Inferior parietal cortex (tissue), 1 donor: ENCODE results near the gene GPR27.

Source experiments
- DNase-seq: peaks from one replicate; pipeline ENCODE4 v3.0.0-alpha.2; 2016; ENCODE audit errors: extremely low spot score

Gene GPR27

DNA sequence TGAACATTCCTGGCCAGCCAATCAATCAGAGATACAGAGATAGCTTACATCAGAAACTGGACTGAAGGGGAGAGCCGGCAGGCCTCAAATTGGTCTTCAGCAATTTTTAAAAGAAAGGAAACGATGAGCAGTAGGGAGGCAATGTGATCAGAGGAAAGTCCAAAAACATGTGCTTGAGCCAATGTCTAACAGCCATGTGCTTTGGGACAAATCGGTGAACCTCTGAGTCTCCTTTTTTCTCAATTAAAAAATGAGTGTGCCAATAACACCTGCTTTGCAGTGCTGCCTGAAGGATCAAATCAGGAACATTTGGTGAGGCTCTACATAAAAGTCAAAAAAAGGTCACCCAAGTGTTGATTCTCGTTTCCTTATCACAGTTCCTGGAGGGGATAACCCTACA is 21.0 kb upstream of the GPR27 start:
- DNase-seq: no peak

DNA sequence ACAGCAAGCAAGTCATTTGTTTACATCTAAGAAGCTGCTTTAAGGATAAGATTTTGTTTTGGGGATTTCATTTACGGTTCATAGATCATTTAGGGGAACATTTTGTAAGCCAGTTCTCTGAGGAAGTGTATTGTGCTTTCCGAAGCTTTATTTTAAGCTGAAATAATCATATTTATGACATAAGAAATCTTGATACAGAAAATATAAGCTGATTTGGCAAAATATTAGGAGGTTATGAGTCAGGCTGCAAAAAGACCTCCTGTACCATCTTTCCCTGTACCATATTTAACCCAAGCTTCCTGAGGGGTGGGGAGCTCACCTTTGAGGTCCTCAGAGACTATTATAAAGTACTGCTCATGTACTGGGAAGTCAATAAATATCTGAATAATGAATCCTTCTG is 20.3 kb upstream of the GPR27 start:
- no peak for DNase-seq

DNA sequence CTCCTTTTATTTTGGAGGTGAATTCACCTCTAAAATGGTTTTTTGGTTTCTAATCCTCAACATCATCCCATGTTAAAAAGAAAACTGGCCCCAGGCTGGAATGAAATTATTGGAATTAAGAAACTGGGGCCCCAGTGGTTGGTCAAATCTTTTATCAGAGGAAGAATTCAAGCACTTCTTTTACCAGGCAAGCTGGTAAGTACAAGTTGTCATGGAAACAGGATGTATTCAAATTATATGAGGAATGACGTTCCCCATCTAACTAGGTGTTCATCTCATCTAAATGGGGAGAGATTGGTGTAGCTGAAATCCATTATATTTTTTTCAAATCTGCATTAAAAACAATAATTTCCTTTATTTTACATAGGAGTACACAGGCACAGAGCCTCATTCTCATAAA is 18.8 kb upstream of the GPR27 start:
- no peak for DNase-seq

DNA sequence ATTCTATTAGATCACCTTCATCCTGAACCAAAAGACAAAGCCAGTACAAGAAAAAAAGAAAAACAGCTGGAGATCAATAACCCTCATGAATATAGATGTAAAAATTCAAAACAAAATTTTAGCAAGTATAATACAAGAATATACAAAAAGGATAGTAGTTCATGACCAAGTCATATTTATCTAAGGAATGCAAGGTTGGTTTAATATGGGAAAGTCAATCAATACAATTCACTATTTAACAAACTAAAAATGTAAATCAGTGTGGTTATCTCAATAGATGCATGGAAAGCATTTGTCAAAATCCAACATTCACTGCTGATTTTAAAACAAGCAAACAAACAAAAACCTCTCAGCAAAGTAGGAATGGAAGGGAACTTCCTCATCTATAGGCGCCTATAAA is 11.0 kb upstream of the GPR27 start:
- no peak for DNase-seq

DNA sequence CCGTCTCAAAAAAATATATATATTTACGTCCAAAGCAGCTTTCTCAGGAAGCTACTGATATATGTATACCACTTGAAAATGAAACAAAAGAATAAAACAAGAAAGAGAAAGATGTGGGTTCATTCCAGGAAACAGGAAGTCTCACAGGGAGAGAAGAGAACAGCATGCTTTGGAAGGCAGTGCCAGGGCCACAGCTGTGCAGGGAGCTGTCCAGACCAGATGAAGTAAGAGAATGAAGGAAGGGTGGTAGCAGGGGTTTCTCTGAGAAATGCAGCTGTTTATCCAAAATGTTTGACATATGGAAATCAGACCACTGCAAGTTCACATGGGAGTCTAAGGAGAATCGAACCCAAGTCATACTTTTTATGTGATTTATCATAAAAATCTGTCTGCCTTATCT is 8.9 kb upstream of the GPR27 start:
- DNase-seq: no peak

DNA sequence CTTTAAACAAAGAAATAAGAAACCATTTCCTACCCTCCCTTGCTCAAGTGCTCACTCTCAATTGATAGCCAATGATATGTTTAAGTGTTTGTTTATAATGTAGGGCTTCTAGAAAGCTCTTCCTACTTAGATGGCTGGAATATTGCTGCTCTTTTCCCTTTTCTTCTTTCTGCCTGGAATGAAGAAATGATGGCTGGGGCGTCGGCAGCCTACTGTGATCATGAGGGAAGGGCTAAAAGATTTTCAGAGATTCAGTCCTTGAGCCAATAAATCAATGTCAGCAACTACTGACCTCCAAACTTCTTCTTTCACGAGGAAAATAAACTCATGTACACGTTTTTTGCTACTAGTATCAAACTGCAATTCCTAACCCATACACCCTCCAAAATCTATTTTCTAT is 2.1 kb upstream of the GPR27 start:
- no peak for DNase-seq

DNA sequence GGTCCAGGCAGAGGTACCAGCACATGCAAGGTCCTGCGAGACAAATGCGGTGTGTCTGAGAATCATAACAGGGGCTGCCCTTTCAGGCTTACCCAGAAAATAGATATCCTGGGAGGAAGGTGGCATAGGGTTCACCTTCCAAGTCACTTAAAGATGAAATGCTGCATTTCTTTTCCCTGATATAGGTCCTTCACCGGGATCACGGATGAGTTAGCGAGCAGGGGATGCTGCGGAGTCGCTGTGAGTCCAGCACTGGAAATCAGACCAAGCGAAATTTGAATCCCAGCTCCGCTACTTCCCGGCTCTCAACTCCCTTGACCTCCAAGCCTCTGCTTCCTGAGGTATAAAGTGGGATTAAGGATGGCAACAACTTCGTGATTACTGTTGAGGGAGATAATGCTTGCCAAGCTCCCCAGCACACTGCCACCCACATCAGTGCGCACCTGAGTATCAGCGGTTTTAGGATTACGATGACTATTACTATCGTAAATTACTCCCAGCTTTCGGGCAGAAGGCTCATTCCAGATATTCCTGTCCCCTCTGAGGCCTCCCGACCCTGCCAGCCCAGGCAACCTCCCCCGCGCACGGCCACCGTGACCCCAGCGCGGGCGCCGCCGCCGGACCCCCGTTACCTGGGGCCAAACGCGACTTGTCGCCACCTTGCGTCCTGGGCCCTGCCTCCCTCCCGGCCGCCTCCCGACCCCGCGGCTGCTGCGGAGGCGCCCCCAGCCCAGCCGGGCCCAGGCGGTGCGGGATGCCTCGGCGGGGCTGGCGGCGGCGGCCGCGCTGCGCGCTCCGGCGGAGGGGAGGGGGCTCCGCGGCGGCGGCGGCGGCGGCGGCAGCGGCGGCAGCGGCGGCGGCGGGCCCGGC is 589 bp upstream of the GPR27 start:
- DNase-seq: no peak

DNA sequence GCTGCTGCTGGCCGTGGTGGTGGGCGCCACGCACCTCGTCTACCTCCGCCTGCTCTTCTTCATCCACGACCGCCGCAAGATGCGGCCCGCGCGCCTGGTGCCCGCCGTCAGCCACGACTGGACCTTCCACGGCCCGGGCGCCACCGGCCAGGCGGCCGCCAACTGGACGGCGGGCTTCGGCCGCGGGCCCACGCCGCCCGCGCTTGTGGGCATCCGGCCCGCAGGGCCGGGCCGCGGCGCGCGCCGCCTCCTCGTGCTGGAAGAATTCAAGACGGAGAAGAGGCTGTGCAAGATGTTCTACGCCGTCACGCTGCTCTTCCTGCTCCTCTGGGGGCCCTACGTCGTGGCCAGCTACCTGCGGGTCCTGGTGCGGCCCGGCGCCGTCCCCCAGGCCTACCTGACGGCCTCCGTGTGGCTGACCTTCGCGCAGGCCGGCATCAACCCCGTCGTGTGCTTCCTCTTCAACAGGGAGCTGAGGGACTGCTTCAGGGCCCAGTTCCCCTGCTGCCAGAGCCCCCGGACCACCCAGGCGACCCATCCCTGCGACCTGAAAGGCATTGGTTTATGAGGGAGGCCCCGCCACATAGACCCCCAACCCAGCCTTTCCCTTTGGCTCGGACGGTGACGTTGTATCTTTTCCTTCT is 1.1 kb downstream of the GPR27 start:
- no peak for DNase-seq

DNA sequence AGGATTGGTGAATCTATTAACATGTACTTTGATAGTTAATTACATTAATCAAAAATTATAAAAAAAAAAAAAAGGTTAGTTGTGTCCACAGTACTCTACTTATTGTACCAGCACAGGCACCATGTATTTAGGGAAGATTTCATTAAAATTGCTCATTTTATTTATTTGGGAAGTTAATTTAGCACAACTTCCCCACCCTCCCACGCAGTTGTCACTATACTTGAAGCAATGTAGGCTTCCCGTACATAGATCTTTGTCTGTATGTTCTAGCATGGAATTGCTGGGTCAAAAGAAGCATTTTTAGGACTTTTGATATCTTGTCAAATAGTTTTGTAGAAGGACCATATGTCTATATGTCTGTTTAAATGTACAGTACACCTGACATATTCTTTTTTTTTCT is 4.4 kb downstream of the GPR27 start:
- DNase-seq: no peak

DNA sequence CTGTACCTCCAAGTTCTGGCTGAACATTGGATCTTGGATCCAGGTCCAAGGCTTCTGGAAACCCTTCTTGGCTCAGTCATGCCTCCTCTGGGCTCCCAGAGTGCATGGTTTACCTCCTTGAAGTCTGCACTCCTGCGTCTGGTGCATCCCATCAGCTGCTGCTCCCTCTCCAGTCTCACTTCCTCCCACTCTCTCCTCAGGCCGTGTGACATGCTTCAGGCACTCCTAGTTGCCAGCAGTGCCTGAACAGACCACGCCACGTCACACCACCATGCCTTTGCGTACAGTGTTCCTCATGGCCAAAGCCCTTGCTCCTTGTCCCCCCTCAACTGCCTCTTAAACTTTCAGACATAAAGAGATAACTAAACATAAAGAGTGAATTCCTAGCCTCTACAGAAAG is 5.7 kb downstream of the GPR27 start:
- DNase-seq: no peak

DNA sequence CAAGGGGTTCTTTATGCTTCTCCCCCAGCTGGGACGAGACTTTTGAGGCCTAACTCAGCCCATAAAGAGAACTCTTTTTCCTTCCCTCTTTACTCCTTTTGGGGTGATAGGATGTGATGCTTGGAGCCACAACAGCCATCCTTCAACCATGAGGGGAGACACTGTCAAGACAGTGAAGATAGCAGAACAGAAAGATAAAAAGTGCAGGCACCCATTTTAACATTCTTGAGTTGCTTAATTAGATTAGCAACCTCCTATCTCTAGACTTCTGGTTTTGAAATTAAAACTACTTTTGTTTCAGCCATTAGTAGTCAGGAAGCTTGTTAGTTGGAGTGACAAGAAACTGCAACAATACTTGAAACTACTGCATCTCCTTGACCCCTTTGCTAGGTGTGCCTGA is 6.5 kb downstream of the GPR27 start:
- no peak for DNase-seq

DNA sequence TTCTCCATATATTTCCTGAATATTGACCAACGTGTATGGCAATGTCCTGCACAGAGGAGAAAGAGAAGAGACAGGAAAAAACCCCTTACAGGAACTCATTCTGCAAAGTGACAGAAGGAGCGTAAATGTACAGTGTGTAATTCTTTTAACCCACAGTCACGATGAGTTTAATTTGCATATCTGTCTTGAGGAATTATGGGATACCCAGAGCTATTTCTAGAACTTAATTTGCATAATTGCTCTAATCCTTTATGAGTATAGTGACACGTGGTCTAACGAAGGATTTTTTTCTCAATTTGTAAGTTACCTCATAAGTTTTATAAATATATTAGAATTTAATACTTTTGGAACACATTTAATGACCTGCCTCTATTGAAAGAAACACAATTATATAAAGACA is 9.8 kb downstream of the GPR27 start:
- no peak for DNase-seq

DNA sequence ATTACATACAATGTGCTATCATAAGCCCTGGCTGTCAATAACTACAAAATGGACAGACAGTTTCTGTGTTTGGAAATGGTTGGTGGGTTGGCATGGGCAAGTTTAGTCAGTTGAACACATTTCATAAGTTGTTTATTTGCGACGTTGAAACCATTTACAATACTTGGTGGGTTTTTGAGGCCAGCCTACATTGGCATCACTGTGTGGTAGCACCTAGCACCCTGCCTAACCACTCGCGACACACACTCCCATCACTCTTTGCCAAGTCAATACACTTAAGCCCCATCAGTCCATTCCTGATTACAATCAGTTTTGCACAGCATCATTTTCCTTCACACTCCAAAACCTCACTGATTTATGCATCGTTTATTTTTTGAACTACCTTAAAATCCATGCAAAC is 17.5 kb downstream of the GPR27 start:
- no peak for DNase-seq

DNA sequence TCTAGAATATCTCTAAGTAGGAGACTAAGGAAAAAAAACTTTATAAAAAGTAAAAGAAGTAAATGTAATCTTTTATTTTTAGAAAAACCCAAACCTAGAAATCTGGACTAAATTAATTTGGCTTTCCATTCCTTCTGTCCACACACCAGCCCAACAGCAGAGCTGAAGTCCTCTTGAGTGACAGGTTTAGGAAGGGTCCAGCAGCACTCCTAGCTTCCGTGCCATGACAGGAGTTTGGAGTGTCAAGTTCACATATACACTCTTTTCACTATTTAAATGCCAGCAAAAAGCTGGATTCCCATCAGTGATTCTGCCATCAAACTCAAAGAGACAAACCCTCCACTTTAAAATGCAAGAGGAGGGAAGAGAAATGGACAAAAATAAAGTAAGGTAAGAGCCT is 18.2 kb downstream of the GPR27 start:
- no peak for DNase-seq

DNA sequence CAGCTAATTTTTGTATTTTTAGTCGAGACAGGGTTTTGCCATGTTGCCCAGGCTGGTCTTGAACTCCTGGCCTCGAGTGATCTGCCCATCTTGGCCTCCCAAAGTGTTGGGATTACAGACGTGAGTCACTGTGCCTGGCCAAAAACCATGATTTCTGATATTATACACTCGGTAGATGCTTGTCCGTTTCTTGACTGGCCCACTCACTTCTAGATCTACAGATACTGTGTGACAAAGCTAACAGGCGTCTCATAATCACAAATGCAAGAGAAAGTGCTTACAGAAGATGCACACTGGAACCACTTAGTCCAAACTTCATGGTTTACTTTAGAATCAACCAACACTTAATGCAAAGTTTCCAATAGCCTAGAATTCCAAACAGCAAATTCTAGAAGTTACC is 22.9 kb downstream of the GPR27 start:
- DNase-seq: no peak

DNA sequence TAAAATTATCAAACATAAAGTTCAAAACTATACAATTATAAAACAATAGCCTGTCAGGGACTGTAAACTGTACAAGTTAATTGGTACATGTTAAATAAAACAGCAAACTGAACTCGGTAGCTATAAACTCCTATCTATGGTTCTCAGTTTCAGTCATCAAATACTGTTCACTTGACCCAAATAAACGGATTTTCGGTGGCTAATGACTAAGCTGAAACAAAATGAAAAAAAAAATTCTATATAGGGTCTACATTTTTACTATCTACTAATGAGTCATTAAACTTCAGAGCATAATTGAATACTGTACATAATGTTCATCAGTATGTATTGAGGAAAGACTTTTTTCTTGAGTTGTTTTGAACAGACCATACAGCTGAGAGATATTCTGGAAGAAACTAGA is 24.7 kb downstream of the GPR27 start:
- no peak for DNase-seq

DNA sequence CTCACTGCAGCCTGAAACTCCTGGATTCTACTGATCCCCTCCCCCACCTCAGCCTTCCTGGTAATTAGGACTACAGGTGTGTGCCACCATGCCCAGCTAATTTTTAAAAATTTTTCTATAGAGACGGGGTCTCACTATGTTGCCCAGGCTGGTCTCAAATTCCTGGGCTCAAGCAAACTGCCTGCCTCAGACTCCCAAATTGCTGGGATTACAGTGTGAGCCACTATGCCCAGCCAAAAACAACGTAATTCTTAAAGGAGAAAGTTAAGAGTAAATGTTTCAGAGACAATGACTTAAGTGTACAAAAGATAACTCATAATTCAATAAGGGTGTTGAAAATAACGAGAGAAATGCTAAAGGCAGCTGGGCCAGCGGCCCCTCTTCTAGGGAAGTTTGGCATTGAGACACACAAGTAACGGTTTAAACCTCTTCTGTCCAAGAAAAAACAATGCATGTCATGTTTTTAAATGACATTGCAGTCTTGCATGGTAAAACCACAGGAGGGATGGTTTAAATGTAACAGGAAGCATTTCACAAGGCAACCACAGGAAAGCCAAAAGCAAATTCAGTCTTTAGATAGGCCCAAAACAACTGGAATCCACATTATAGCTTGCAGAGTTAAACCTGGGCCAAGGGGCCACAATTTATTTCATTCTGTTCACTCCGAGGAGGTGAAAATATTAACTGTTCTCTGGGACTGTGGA is 26.2 kb downstream of the GPR27 start:
- no peak for DNase-seq

DNA sequence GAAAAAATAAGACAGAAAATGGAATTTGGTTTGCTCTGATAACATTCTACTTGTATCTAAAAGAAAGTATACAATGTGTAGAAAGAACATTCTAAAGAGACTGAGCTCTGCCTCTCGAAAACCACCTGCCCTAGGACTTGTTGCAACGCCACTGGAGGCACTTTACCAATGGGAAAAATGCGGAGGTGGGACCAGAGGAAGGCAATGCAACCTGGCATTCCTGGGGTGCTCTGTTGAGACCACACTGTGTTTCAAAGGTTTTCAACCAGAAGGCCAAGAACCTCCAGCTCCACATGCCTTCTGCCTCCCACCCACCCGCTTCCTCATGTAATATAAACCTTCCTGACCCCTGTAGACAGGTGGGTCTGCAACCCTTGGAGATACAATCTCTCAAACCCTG is 26.8 kb downstream of the GPR27 start:
- no peak for DNase-seq

DNA sequence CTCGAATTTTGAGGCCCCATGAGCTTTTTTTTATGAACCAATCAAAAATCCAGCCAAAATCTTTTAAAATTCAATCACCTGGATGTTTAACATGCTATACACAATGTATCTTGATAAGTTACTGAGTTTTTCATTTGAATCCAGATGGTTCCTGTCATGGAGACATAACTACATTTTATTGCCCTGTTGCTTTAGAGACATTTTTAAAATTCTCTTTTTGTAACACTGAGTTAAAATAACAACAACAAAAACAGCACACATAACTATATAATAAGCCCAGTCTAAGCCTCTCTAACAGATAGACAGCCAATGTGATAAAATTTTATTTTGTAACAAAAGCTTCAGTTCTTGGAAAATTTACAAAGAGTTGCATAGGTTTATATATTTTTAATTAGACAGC is 29.5 kb downstream of the GPR27 start:
- DNase-seq: no peak

DNA sequence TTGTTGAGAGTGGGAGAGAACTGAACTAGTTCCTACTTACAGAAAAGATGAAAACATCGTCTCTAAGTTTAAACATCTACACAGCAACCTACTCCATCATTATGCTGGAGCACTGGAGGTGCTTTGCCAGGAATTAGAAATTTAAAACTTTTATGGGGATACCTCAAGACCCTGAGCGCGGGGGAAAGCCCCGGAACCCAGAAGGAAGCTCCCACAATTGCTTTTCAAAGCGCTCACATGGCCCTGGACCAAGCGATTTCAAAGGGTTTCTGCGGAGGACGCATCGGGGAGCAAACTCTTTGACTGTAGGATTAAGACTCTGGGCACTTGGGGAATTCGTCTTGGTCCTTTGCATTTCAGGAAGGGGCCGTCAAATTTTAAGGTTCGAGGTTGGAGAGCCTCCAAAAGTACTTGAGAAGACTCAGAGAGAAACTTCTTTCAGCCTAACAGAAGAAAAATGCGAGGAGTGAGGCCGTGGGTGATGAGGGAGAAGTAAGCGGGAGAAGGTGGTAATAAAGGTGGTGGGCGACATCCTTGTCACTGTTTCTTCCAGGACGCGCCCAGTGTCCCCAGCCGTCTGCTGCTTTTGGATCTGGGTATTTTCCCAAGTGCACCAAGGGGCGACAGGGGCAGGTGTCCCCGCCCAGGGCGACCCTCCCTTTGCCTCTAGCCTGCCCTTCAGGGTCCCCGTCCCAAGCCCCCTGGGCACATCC is 30.7 kb downstream of the GPR27 start:
- DNase-seq: no peak

DNA sequence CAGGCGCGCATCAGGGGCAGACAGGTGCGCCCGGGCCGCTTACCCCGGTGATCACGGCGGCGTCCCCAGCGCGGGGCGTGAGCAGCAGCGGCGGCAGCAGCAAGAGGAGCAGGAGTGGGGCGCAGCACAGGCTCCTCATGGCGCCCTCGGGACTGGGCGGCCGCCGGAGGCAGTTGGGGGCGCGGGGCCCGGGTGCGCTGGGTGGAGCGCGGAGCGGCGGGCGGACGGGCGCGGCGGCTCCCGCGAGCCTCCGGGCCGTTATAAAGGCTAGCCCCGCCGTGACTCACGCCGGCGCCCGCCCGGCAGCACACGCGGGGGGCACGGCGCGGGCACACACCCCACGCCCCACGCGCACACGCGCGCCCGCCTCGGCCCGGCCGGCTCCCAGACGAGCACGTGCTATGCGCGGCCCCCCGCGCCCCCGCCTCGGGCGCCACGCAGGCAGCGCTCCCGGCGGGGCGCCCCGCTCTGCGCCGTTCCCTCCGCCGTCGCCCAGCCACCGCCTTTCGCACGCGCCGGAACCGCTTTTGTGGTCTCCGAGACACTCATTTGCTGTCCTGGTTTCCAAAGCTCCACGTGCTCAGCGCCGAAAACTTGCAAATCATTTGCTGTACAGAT is 31.4 kb downstream of the GPR27 start, which contains the start of gene PROK2:
Gene PROK2 (minus strand): TSS at position 235 of the 618 bp plus-strand sequence. CDS start 96 bp downstream, at position 139.
- no peak for DNase-seq
